Measurements from ENCODE around the gene THBS4.
"Not testable (repeated sequence)": the region's sequence is repeated elsewhere in the genome, so short reads cannot be mapped to it uniquely, and the experiment has no call there.

The THBS4 gene

GRCh38 chr5:80109646-80110478 lies 74.7 kb downstream of the THBS4 start:
- Histone ChIP-seq H3K4me2 (peak overlapping the region; percentile 98), H3K4me1 (peaks cover 83% of the 10 kb centered on the region), H3K4me3 (peak overlapping the region; percentile 55)

DNA sequence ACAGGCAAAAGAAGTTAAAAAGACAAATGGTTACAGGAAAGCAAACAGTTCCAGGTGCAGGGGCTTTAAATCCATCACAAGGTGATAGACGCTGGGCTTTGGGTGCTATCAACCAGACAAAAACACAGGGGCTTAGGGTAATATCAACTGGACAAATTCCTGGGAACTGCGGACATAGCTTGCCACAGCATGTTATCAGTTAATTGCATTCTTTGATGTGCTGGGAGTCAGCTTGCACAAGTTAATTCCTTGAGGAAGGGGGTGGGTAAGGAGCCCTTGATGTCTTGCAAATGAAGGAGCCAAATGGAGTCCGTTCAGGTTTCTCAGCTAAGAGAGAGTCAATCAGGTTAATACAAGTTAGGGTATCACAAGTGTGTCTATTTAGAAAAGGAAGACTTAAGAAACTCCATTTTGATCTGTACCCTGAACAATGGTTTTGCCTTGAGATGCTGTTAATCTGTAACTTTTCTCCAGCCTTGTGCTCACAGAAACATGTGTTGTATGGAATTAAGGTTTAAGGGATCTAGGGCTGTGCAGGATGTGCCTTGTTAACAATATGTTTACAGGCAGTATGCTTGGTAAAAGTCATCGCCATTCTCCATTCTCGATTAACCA lies 76.3 kb downstream of the THBS4 start:
- Histone ChIP-seq H3K27ac (peak overlapping the region; percentile 82), H3K9me3 (peaks cover 29% of the 10 kb centered on the region), H3K36me3 (peaks cover 31% of the 10 kb centered on the region), H3K4me2 (peak overlapping the region; percentile 98), H3K9ac (peak overlapping the region; percentile 68; the same call in 1 of the 2 replicates), H3K4me1 (peaks cover 67% of the 10 kb centered on the region)
- H3K4me3 ChIP-seq, H4K20me1 ChIP-seq, H3K27me3 ChIP-seq: not testable (repeated sequence)

More at GRCh38 chr5:80109646-80110478, 74.7 kb downstream of the THBS4 start:
- no peak for TF ChIP-seq Cebpa-rat (IDR thresholded peaks at IDR 0.05)
- Histone ChIP-seq H3K9me3 (peaks cover 17% of the 10 kb centered on the region), H3K27me3 (no peaks in the 10 kb centered on the region), H3K27ac (peak overlapping the region; percentile 82), H4K20me1 (no peaks in the 10 kb centered on the region), H3K9ac (peak overlapping the region; percentile 68), H3K36me3 (peaks cover 19% of the 10 kb centered on the region)

DNA sequence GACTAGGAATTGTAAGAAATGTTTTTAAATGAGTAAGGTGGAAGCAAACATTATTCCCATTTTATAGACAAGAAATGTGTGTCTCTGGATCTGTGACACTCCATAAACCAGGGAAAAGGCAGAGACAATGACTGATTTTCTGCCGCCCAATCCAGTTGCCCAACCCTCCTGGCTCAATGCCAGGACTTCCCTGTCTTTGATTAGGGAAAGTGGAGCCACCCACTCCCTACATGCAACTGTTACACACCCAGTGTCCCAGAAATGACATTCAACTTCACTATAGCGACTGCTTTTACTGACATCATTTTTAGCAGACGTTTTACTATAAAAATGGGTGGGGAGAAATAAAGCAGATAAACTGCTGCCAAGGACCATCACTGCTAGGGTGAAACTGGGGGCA lies 79.7 kb downstream of the THBS4 start:
- peaks cover 45% of the 10 kb centered on the region for H3K36me3 ChIP-seq
- no peaks in the 10 kb centered on the region for H3K27me3 ChIP-seq
- H3K9ac ChIP-seq = no peak overlapping the region
- peak overlapping the region; percentile 1; the same call in 1 of the 2 replicates for H3K4me3 ChIP-seq
- TF ChIP-seq Cebpa-rat (IDR thresholded peaks at IDR 0.05) = no peak
- no peaks in the 10 kb centered on the region for H4K20me1 ChIP-seq
- no peak overlapping the region for H3K27ac ChIP-seq
- peaks cover 45% of the 10 kb centered on the region for H3K4me1 ChIP-seq
- peaks cover 58% of the 10 kb centered on the region for H3K9me3 ChIP-seq
- H3K4me2 ChIP-seq = no peak overlapping the region

DNA sequence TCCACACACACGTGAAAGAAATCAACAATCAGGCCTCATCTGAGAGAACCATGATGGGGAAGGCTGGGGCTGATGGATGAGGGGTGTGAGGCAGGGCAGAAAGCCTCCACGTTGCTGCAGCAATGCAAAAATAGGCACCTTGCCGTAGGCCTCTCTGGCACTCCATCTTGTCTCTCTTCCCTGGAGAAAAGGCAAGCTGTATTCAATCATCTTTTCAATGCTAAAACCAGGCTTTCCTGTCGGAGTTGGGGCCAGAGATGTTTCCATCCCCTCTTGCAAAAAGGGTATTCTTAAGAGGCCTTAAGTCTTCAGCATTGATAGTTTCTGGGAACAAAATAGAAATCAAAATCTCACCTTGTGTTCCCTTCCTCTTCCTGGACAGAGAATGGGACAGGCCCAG lies 80.9 kb downstream of the THBS4 start:
- Histone ChIP-seq H3K4me1 (peaks cover 33% of the 10 kb centered on the region), H3K27me3 (no peaks in the 10 kb centered on the region), H3K4me2 (no peak overlapping the region), H4K20me1 (no peaks in the 10 kb centered on the region), H3K9me3 (peaks cover 58% of the 10 kb centered on the region), H3K27ac (no peak overlapping the region), H3K9ac (no peak overlapping the region), H3K36me3 (peaks cover 45% of the 10 kb centered on the region), H3K4me3 (no peak overlapping the region)
- no peak for TF ChIP-seq Cebpa-rat (IDR thresholded peaks at IDR 0.05)

DNA sequence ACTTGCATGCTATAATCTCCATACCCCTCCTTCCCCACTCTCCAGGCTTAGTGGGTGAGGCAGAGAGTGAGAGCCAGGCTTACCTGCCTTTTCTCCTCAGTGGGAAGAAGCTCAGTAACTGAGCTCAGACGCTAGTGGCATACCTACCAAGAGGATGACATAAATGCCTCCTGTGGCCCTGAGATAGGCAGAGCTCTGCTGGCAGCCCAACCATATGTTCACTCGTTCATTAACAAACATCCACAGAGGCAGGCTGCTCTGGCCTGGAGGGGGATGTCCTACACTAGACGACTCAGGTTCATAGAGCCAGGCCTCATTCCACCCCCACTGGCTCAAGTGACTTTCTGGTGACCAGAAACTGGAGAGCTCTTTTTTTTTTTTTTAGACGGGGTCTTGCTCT lies 81.3 kb downstream of the THBS4 start:
- H3K9ac ChIP-seq = no peak overlapping the region
- H3K27ac ChIP-seq = no peak overlapping the region
- no peak for TF ChIP-seq Cebpa-rat (IDR thresholded peaks at IDR 0.05)
- H3K27me3 ChIP-seq = no peaks in the 10 kb centered on the region
- peaks cover 58% of the 10 kb centered on the region for H3K9me3 ChIP-seq
- peaks cover 28% of the 10 kb centered on the region for H3K4me1 ChIP-seq
- H3K4me2 ChIP-seq = no peak overlapping the region
- peaks cover 45% of the 10 kb centered on the region for H3K36me3 ChIP-seq
- H4K20me1 ChIP-seq = no peaks in the 10 kb centered on the region
- no peak overlapping the region for H3K4me3 ChIP-seq

DNA sequence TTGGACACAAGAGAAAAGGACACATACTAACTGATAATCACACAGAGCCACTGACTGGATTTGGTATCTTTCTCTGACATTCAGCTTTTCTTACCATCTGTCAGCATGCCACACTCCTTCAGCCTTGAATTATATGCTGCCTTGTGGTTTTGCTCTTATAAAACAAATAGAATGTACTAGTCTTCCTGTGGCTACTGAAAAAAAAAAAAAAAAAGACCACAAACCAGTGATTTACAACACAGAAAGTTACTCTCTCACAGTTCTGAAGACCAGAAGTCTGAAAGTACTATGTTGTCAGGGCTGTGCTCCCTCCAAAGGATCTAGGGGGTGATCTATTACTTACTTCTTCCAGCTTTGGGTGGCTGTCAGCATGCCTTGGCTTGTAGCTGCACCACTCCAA lies 82.3 kb downstream of the THBS4 start:
- H3K9ac ChIP-seq = no peak overlapping the region
- H3K36me3 ChIP-seq = peaks cover 45% of the 10 kb centered on the region
- no peak overlapping the region for H3K27ac ChIP-seq
- H3K4me2 ChIP-seq = no peak overlapping the region
- H3K9me3 ChIP-seq = peaks cover 58% of the 10 kb centered on the region
- H3K4me3 ChIP-seq = no peak overlapping the region
- no peaks in the 10 kb centered on the region for H3K27me3 ChIP-seq
- TF ChIP-seq Cebpa-rat (IDR thresholded peaks at IDR 0.05) = no peak
- H4K20me1 ChIP-seq = no peaks in the 10 kb centered on the region
- peaks cover 23% of the 10 kb centered on the region for H3K4me1 ChIP-seq

DNA sequence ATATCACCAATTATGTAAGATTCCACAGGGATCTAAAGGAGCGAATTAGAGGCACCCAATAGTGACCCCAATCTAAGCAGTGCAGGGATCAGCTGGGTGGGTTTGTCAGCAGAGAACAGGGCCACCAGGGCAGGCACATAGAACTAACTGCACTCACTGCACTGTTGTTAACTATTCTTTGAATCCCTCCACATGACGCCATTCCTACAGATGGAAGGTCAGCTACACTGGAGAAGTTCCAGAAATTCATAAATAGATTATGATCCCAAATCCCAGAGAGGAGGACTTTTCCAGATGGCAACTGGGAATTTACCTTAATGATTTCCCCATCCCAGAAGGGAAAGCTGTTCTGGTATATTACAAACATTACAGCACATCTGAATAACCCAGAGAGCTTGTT lies 84.2 kb downstream of the THBS4 start:
- Histone ChIP-seq H3K27ac (no peak overlapping the region), H3K4me2 (no peak overlapping the region), H3K4me3 (no peak overlapping the region), H3K9me3 (peaks cover 46% of the 10 kb centered on the region), H3K36me3 (peaks cover 34% of the 10 kb centered on the region), H3K9ac (no peak overlapping the region), H3K27me3 (no peaks in the 10 kb centered on the region), H3K4me1 (peaks cover 33% of the 10 kb centered on the region), H4K20me1 (no peaks in the 10 kb centered on the region)
- TF ChIP-seq Cebpa-rat (IDR thresholded peaks at IDR 0.05) = no peak

DNA sequence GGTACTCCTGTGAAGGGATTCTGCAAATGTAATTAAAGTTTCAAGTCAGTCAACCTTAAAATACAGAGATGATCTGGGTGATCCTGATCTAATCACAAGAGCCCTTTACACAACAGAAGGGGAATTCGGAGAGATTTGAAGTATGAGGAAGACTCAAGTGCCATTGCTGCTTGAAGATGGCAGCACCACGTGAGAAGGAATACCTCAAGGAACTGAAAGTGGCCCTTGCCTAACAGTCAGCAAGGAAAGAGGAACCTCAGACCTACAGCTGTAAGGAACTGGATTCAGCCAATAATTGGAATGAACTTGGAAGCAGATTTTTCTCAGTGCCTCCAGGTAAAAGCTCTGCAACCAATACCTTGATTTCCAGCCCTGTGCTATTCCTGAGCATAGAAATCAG lies 87.4 kb downstream of the THBS4 start:
- H3K27ac ChIP-seq = 0 out of 2 replicates have a peak overlapping the region, but pooled peaks have one; percentile 5
- no peak for TF ChIP-seq Cebpa-rat (IDR thresholded peaks at IDR 0.05)
- H3K9ac ChIP-seq = no peak overlapping the region
- H3K4me3 ChIP-seq = no peak overlapping the region
- no peaks in the 10 kb centered on the region for H3K27me3 ChIP-seq
- no peaks in the 10 kb centered on the region for H4K20me1 ChIP-seq
- H3K4me2 ChIP-seq = peak overlapping the region; percentile 22; the same call in 1 of the 2 replicates
- peaks cover 56% of the 10 kb centered on the region for H3K4me1 ChIP-seq
- peaks cover 23% of the 10 kb centered on the region for H3K9me3 ChIP-seq
- peaks cover 18% of the 10 kb centered on the region for H3K36me3 ChIP-seq

- peaks cover 67% of the 10 kb centered on the region for H3K4me1 ChIP-seq
- TF ChIP-seq Cebpa-rat (IDR thresholded peaks at IDR 0.05) = no peak
- no peaks in the 10 kb centered on the region for H4K20me1 ChIP-seq
- H3K27ac ChIP-seq = peak overlapping the region; percentile 58
- peaks cover 12% of the 10 kb centered on the region for H3K36me3 ChIP-seq
- no peak overlapping the region for H3K4me3 ChIP-seq
- peak overlapping the region; percentile 79 for H3K4me2 ChIP-seq
- no peaks in the 10 kb centered on the region for H3K27me3 ChIP-seq
- H3K9me3 ChIP-seq = peaks cover 5% of the 10 kb centered on the region; the same call in 1 of the 2 replicates
- no peak overlapping the region for H3K9ac ChIP-seq
Measured at GRCh38 chr5:80124121-80124918, 89.2 kb downstream of the THBS4 start.
